Inflammatory macrophage (primary cell): ENCODE results near the gene ADAMTS7.

ENCODE experiments used
- DNase-seq, 2 donors: peaks; one replicate each; pipeline ENCODE4 v3.0.0-alpha.2; 2020 to 2022

The ADAMTS7 gene

GRCh38 chr15:78715930-78716329 lies 95.3 kb downstream of the ADAMTS7 start:
- peak; percentile 52 to 70 for DNase-seq

DNA sequence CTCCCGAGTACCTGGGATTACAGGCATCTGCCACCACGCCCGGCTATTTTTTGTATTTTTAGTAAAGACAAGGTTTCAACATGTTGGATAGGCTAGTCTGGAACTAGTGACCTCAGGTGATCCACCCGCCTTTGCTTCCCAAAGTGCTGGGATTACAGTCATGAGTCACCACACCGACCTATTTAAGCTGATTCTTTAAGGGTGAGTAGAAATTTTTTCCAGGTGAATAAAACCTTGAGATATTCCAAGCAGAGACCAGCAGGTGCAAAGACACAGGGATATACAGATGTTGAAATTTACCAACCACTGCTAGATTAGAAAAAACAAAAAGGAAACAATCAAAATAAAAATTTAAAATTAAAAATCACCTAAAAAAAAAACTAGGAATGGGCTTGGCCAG lies 95.8 kb downstream of the ADAMTS7 start:
- no peak for DNase-seq

- DNase-seq = peak; percentile 19 to 46
These were observed 96.4 kb downstream of the ADAMTS7 start for GRCh38 chr15:78714890-78715289.

GRCh38 chr15:78712797-78713515 lies 98.3 kb downstream of the ADAMTS7 start:
- DNase-seq = no peak

DNA sequence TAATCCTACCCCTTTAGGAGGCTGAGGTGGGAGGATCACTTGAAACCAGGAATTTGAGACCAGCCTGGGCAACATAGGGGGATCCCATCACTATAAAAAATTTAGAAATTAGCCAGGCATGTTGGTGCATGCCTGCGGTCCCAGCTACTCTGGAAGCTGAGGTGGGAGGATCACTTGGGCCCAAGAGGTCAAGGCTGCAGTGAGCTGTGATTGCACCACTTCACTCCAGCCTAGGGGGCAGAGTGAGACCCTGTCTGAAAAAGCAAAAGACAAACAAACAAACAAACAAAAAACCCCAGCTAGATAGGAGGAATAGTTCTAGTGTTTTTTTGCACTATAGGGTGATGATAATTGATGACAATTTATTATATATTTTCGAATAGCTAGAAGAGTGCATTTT lies 99.6 kb downstream of the ADAMTS7 start:
- DNase-seq = no peak

DNA sequence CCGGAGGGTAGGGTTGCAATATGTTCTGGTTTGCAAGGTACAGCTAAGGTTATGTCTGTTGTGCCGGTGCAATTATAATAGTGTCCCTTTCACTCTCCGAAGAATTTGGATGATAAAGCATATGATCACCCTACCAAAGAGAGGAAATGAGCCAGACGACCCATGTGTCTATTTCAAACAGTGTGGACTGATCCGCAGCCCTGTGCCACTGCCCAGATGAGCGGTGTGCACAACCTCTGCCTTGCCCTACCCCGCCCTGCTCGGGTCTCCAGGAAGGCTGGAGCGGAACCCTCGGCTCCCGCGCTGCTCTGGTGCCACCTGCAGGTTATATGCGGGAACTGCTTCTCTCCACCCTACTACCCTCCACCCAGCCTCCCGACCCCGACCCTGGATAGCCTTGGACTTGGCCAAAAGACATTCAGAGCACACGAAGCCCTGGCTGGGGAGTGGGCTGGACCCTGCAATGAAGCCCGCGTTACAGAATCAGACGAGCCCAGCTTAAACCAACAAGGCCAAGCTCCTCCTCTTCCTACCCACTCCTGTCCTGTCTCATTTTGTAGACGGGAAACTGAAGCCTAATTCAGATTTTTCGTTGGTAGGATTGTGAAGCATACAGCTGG lies 101.9 kb downstream of the ADAMTS7 start:
- DNase-seq = peak; percentile 55 to 59
